ENCODE measurements around the gene RNF43. TPM values are rescaled to one million over a fixed set of nuclear protein-coding genes. Genes with fewer than 3 reads are reported as not detected.

Gene RNF43
- total and polyA plus RNA-seq, 4 donors, result 4.1 to 8.4 (median 5.1) TPM

DNA sequence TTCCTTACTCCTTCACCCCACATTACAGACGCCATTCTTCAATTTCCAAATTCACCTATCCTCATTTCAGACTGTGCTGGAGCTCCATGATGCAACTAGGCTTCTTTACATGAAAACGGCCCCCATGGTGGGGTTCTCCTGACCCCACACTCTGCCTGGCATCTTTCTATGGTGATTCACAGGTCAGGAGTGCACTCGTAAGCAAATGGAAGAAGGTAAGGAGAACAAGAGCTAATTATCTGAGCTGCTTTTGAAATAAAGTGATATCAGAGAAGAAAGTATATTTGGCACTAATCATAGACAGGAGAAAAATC, 37.9 kb downstream of the RNF43 start:
- H3K27me3 ChIP-seq (ENCODE audit: control insufficient read depth in 4 of 4, insufficient read depth in 4 of 4, low read length in 3 of 4), result no peaks in the 10 kb centered on the region
- DNase-seq (ENCODE audit: low spot score), result no peak
- no peak overlapping the region for H3K4me3 ChIP-seq (ENCODE audit: low read depth in 1 of 3, low read length in 3 of 3)
- H3K4me1 ChIP-seq (ENCODE audit: control insufficient read depth in 4 of 4, insufficient read depth in 4 of 4, low read length in 3 of 4), result peaks cover 17 to 63% (median 50%) of the 10 kb centered on the region in 4 donors
- H3K27ac ChIP-seq (ENCODE audit: low read depth in 1 of 2, low read length in 2 of 2), result no peak overlapping the region
- 81% methylated on average over 3 of the region's 3 CpGs for WGBS
- no peaks in the 10 kb centered on the region for H3K36me3 ChIP-seq (ENCODE audit: control insufficient read depth in 4 of 4, insufficient read depth in 3 of 4, low read depth in 1 of 4, low read length in 3 of 4)
- H3K9ac ChIP-seq (ENCODE audit: low read depth in 1 of 2, low read length in 2 of 2), result no peak overlapping the region
- TF ChIP-seq, protein P1, sequence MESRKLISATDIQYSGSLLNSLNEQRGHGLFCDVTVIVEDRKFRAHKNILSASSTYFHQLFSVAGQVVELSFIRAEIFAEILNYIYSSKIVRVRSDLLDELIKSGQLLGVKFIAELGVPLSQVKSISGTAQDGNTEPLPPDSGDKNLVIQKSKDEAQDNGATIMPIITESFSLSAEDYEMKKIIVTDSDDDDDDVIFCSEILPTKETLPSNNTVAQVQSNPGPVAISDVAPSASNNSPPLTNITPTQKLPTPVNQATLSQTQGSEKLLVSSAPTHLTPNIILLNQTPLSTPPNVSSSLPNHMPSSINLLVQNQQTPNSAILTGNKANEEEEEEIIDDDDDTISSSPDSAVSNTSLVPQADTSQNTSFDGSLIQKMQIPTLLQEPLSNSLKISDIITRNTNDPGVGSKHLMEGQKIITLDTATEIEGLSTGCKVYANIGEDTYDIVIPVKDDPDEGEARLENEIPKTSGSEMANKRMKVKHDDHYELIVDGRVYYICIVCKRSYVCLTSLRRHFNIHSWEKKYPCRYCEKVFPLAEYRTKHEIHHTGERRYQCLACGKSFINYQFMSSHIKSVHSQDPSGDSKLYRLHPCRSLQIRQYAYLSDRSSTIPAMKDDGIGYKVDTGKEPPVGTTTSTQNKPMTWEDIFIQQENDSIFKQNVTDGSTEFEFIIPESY (IDR thresholded peaks at IDR 0.05), result no peak
- TF ChIP-seq, protein P2, sequence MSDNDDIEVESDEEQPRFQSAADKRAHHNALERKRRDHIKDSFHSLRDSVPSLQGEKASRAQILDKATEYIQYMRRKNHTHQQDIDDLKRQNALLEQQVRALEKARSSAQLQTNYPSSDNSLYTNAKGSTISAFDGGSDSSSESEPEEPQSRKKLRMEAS (IDR thresholded peaks at IDR 0.05), result no peak
- no peaks in the 10 kb centered on the region for H3K9me3 ChIP-seq (ENCODE audit: control insufficient read depth in 4 of 4, low read length in 3 of 4)

DNA sequence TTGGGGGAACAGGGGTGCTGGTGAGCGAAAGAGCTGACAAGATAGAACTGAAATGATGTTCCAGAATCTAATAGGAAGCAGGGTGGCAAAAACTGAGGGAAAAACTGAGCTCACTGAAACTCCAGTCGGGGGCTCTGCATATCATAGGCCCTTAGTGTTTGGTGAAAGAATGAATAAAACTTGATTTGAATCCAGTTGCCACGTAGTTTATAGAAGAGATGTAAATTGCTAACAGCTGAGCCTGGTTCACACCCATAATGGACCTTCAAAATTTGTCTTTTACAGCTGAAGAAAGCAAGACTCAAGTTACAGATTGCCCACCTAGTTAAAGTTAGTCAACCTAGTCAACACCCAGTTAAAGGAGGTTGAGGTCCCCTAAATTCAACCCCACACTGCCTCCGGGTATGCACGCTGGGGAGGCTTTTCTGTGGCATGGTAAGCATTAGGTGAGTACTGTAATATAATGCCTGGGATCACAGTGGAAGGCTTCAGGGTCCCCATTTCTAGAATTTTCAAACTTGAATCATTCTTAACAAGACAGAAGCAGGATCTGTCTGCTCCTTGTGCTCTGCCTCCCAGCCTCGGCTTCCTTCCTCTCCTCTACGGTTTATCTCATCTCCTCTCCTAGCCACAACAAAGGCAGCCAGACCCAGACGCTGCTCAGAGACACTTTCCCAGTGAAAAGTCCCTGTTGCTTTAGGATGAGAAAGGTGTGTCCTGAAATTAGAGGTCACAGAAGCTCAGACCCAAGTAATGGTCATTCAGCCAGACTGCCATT, 38.4 kb downstream of the RNF43 start:
- peaks cover 16 to 58% (median 45%) of the 10 kb centered on the region in 4 donors for H3K4me1 ChIP-seq (ENCODE audit: control insufficient read depth in 4 of 4, insufficient read depth in 4 of 4, low read length in 3 of 4)
- TF ChIP-seq JUND (IDR thresholded peaks at IDR 0.05) (no peak), GABPA (IDR thresholded peaks at IDR 0.05 in 1 of 2, conservative IDR thresholded peaks at IDR 0.05 in 1 of 2) (no peak), HNF4A (conservative IDR thresholded peaks at IDR 0.05) (no peak), HNF4G (IDR thresholded peaks at IDR 0.05) (no peak), EGR1 (IDR thresholded peaks at IDR 0.05; ENCODE audit: low read depth in 2 of 2) (no peak), SP1 (IDR thresholded peaks at IDR 0.05) (no peak), YY1 (IDR thresholded peaks at IDR 0.05) (no peak)
- TF ChIP-seq, protein P1 (IDR thresholded peaks at IDR 0.05), result no peak
- TF ChIP-seq, protein P2 (IDR thresholded peaks at IDR 0.05), result no peak
- H3K9ac ChIP-seq (ENCODE audit: low read depth in 1 of 2, low read length in 2 of 2), result no peak overlapping the region
- no peak overlapping the region for H3K4me3 ChIP-seq (ENCODE audit: low read depth in 1 of 3, low read length in 3 of 3)
- no peaks in the 10 kb centered on the region for H3K9me3 ChIP-seq (ENCODE audit: control insufficient read depth in 4 of 4, low read length in 3 of 4)
- H3K27ac ChIP-seq (ENCODE audit: low read depth in 1 of 2, low read length in 2 of 2), result no peak overlapping the region
- DNase-seq (ENCODE audit: low spot score), result no peak
- 77% methylated on average over 8 of the region's 8 CpGs for WGBS
- H3K27me3 ChIP-seq (ENCODE audit: control insufficient read depth in 4 of 4, insufficient read depth in 4 of 4, low read length in 3 of 4), result no peaks in the 10 kb centered on the region
- H3K36me3 ChIP-seq (ENCODE audit: control insufficient read depth in 4 of 4, insufficient read depth in 3 of 4, low read depth in 1 of 4, low read length in 3 of 4), result no peaks in the 10 kb centered on the region

DNA sequence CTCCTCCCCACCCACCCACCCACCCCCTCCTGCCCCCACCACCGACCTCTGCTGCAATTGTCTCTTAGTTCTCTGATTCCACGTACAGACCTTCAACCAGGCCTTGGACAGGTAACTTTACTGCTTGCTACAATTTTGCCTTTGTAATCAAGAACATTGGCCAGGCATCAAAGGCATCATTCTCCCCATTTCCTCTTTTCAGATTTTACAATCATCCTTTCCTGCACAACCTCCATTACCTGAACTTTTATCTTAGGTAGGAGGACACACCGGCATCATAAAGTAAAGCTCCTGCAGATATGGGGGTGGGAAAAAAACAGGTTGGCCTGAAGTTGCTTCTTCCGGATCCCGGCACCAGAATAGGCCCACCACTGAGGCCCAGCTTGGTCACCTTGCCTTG, 39.7 kb downstream of the RNF43 start:
- Histone ChIP-seq H3K36me3 (ENCODE audit: control insufficient read depth in 4 of 4, insufficient read depth in 3 of 4, low read depth in 1 of 4, low read length in 3 of 4) (no peaks in the 10 kb centered on the region), H3K9me3 (ENCODE audit: control insufficient read depth in 4 of 4, low read length in 3 of 4) (no peaks in the 10 kb centered on the region), H3K9ac (ENCODE audit: low read depth in 1 of 2, low read length in 2 of 2) (no peak overlapping the region), H3K27me3 (ENCODE audit: control insufficient read depth in 4 of 4, insufficient read depth in 4 of 4, low read length in 3 of 4) (no peaks in the 10 kb centered on the region), H3K4me1 (ENCODE audit: control insufficient read depth in 4 of 4, insufficient read depth in 4 of 4, low read length in 3 of 4) (peaks cover 11 to 46% (median 32%) of the 10 kb centered on the region in 4 donors), H3K4me3 (ENCODE audit: low read depth in 1 of 3, low read length in 3 of 3) (no peak overlapping the region), H3K27ac (ENCODE audit: low read depth in 1 of 2, low read length in 2 of 2) (no peak overlapping the region)
- DNase-seq (ENCODE audit: low spot score), result no peak
- 69% methylated on average over 5 of the region's 5 CpGs for WGBS
- TF ChIP-seq, protein P1 (IDR thresholded peaks at IDR 0.05), result no peak
- TF ChIP-seq HNF4A (conservative IDR thresholded peaks at IDR 0.05) (no peak), REST (IDR thresholded peaks at IDR 0.05) (no peak), RAD21 (IDR thresholded peaks at IDR 0.05) (no peak), GABPA (IDR thresholded peaks at IDR 0.05 in 1 of 2, conservative IDR thresholded peaks at IDR 0.05 in 1 of 2) (no peak), CTCF (IDR thresholded peaks at IDR 0.05; ENCODE audit: low read depth, low read length, missing input control) (no peak), JUND (IDR thresholded peaks at IDR 0.05) (no peak), RXRA (IDR thresholded peaks at IDR 0.05) (no peak)
